H1 (cell line): ENCODE measurements around the gene ARSB. TPM values are rescaled to one million over a fixed set of nuclear protein-coding genes. Genes with fewer than 3 reads are reported as not detected.

Source experiments
- RNF2 ChIP-seq: fragments of 200-900, 300-1000 bp; sonication (generic); IDR thresholded peaks from 2 replicates; pipeline ENCODE4 v1.7.1; 2016; ENCODE audit warnings: borderline replicate concordance, low read depth, mild to moderate bottlenecking, antibody characterized with exemption, low read length; ENCODE audit not compliant: poor library complexity, severe bottlenecking; ENCODE audit errors: missing control alignments
- SUZ12 ChIP-seq: fragments of 200-600 bp; sonication (generic); IDR thresholded peaks from 2 replicates; pipeline ENCODE4 v1.6.1; 2012; ENCODE audit warnings: mild to moderate bottlenecking, inconsistent platforms, low read length, moderate library complexity, mixed read lengths
- polyA plus RNA-seq, 7 experiments: library from polyadenylated mRNA; depleted of rRNA in 3 of 7; stranded (reverse) in 5 of 7; unstranded in 2 of 7; fragments of >200 nt in 5 of 7; fragments of 200-250 nt in 2 of 7; gene quantifications; 1 replicate in 5 of 7; 2 replicates in 1 of 7; 4 replicates in 1 of 7; pipeline versions ENCODE4 v1.2.1 to v1.2.3, GENCODE V29; 2011 to 2013; ENCODE audit warnings: missing spikeins in 2 of 7, mixed read lengths in 2 of 7
- total RNA-seq: library from RNA; stranded (reverse); fragmentation: NEBNext Ultra II Directional; extraction: Animal tissue kit (Norgen Biotek cat#: 25700); gene quantifications from 2 replicates; pipeline ENCODE4 v1.2.1, GENCODE V29; 2021

Gene ARSB
- total and polyA plus RNA-seq, 2 of the 8 experiments (the other 6 are each of a cell fraction or from before 2014, with no cell fraction given), result 6.4 to 13.9 TPM

GRCh38 chr5:78843436-78843835 lies 141.7 kb downstream of the ARSB start (continued):
- no peak for TF ChIP-seq RNF2
- TF ChIP-seq SUZ12, result no peak
